ENCODE data around the gene DNAJC10.

DNAJC10 gene

GRCh38 chr2:182814380-182814779 is 98.3 kb downstream of the DNAJC10 start:
- no peaks in the 10 kb centered on the region for H3K4me1 ChIP-seq (ENCODE audit: control insufficient read depth, insufficient read depth, low read length, poor library complexity, severe bottlenecking)
- H3K9me3 ChIP-seq (ENCODE audit: control insufficient read depth, low read length), result no peaks in the 10 kb centered on the region
- H3K27ac ChIP-seq (ENCODE audit: insufficient read depth, low read length, poor library complexity, severe bottlenecking), result no peak overlapping the region
- H3K4me3 ChIP-seq (ENCODE audit: insufficient read depth, low read depth, low read length, poor library complexity, severe bottlenecking), result no peak overlapping the region
- H3K36me3 ChIP-seq (ENCODE audit: control insufficient read depth, insufficient read depth, low read length), result no peaks in the 10 kb centered on the region
- no peak for DNase-seq
- no peaks in the 10 kb centered on the region for H3K27me3 ChIP-seq (replicated peaks; ENCODE audit: control insufficient read depth, insufficient read depth, low read length, poor library complexity, severe bottlenecking)

DNA sequence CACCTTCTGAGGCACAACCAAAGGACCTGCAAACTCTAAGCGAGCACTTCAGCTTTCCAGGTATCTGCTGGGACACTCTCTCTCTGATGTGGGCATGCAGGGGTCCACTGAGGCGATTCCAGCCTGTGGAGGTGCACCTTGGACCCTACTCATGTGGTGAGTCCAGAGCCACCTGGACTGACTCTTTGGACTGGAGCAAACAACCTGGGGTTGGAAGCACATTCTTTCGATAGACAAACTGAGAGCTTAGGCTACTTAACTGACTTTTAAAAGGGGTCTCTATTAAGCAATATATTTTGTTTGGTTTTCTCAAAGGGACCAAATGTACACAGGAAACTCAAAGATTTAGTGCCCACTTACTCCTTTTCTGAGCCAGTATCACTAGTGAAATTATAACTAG is 98.7 kb downstream of the DNAJC10 start:
- Histone ChIP-seq H3K36me3 (ENCODE audit: control insufficient read depth, insufficient read depth, low read length) (no peaks in the 10 kb centered on the region), H3K27me3 (replicated peaks; ENCODE audit: control insufficient read depth, insufficient read depth, low read length, poor library complexity, severe bottlenecking) (no peaks in the 10 kb centered on the region), H3K9me3 (ENCODE audit: control insufficient read depth, low read length) (no peaks in the 10 kb centered on the region), H3K4me1 (ENCODE audit: control insufficient read depth, insufficient read depth, low read length, poor library complexity, severe bottlenecking) (no peaks in the 10 kb centered on the region), H3K4me3 (ENCODE audit: insufficient read depth, low read depth, low read length, poor library complexity, severe bottlenecking) (no peak overlapping the region), H3K27ac (ENCODE audit: insufficient read depth, low read length, poor library complexity, severe bottlenecking) (no peak overlapping the region)
- no peak for DNase-seq

GRCh38 chr2:182816866-182817265 is 100.8 kb downstream of the DNAJC10 start:
- no peaks in the 10 kb centered on the region for H3K9me3 ChIP-seq (ENCODE audit: control insufficient read depth, low read length)
- H3K4me1 ChIP-seq (ENCODE audit: control insufficient read depth, insufficient read depth, low read length, poor library complexity, severe bottlenecking), result no peaks in the 10 kb centered on the region
- H3K36me3 ChIP-seq (ENCODE audit: control insufficient read depth, insufficient read depth, low read length), result no peaks in the 10 kb centered on the region
- no peaks in the 10 kb centered on the region for H3K27me3 ChIP-seq (replicated peaks; ENCODE audit: control insufficient read depth, insufficient read depth, low read length, poor library complexity, severe bottlenecking)
- H3K27ac ChIP-seq (ENCODE audit: insufficient read depth, low read length, poor library complexity, severe bottlenecking), result no peak overlapping the region
- DNase-seq, result no peak
- no peak overlapping the region for H3K4me3 ChIP-seq (ENCODE audit: insufficient read depth, low read depth, low read length, poor library complexity, severe bottlenecking)

DNA sequence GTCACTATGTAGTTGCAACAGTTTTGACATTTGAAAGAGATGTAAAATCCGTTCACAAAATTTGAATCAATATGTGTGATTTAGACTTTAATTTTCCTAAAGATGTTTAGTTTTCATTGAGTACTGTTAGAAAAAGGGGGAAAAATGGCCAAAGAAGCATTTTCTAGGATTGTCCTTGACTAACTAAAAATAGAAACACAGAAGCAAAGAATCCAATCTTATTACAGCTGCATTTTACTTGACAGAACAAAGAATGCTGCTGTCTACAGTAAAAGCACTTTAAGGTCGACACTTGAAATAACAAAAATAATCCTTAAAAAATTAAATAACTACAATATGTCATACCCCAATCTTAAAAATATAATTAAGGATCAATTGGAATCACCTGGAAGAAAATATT is 101.5 kb downstream of the DNAJC10 start:
- Histone ChIP-seq H3K4me1 (ENCODE audit: control insufficient read depth, insufficient read depth, low read length, poor library complexity, severe bottlenecking) (no peaks in the 10 kb centered on the region), H3K27me3 (replicated peaks; ENCODE audit: control insufficient read depth, insufficient read depth, low read length, poor library complexity, severe bottlenecking) (no peaks in the 10 kb centered on the region), H3K36me3 (ENCODE audit: control insufficient read depth, insufficient read depth, low read length) (no peaks in the 10 kb centered on the region), H3K4me3 (ENCODE audit: insufficient read depth, low read depth, low read length, poor library complexity, severe bottlenecking) (no peak overlapping the region), H3K9me3 (ENCODE audit: control insufficient read depth, low read length) (no peaks in the 10 kb centered on the region), H3K27ac (ENCODE audit: insufficient read depth, low read length, poor library complexity, severe bottlenecking) (no peak overlapping the region)
- no peak for DNase-seq

DNA sequence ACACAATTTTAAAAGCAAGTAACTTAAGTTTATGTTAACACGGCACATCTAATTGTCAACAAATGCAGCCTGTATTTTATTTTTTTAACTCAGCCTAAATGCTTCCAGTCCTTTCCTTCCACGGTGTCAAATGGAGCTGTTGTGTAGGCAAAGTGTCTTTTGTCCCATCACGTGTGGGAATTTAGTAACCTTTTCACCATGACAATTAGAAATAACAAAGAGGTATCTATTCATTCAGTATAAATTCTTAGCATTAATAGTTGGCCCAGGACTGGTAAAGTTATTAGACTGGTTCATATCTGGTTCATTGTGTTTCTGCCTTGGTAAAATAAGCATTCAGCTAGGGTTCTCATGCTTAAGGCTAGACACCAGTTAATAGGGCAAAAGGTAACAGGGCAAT is 102.4 kb downstream of the DNAJC10 start:
- H3K4me1 ChIP-seq (ENCODE audit: control insufficient read depth, insufficient read depth, low read length, poor library complexity, severe bottlenecking), result no peaks in the 10 kb centered on the region
- H3K27me3 ChIP-seq (replicated peaks; ENCODE audit: control insufficient read depth, insufficient read depth, low read length, poor library complexity, severe bottlenecking), result no peaks in the 10 kb centered on the region
- no peak overlapping the region for H3K27ac ChIP-seq (ENCODE audit: insufficient read depth, low read length, poor library complexity, severe bottlenecking)
- H3K36me3 ChIP-seq (ENCODE audit: control insufficient read depth, insufficient read depth, low read length), result no peaks in the 10 kb centered on the region
- no peak overlapping the region for H3K4me3 ChIP-seq (ENCODE audit: insufficient read depth, low read depth, low read length, poor library complexity, severe bottlenecking)
- H3K9me3 ChIP-seq (ENCODE audit: control insufficient read depth, low read length), result no peaks in the 10 kb centered on the region
- DNase-seq, result no peak

DNA sequence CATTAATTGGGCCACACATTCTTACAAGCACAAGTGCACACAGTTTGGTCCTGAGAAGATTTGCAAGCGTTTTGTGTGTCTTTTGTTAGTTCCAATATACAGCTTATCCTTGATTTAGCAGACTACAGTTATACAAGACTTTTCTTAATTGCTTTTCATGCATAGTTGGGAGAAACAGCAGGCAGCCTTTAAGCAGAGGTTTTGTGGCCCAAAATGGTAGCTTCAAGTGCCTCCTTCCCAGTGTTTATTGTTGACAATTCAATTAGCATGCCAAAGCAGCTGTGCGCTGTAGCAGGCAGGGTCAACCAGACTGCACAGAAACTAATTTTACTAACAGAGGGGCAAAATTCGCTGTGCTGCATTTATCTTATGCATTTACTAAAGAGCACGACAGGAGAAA is 102.9 kb downstream of the DNAJC10 start:
- Histone ChIP-seq H3K4me3 (ENCODE audit: insufficient read depth, low read depth, low read length, poor library complexity, severe bottlenecking) (no peak overlapping the region), H3K27me3 (replicated peaks; ENCODE audit: control insufficient read depth, insufficient read depth, low read length, poor library complexity, severe bottlenecking) (no peaks in the 10 kb centered on the region)
- DNase-seq, result no peak

DNA sequence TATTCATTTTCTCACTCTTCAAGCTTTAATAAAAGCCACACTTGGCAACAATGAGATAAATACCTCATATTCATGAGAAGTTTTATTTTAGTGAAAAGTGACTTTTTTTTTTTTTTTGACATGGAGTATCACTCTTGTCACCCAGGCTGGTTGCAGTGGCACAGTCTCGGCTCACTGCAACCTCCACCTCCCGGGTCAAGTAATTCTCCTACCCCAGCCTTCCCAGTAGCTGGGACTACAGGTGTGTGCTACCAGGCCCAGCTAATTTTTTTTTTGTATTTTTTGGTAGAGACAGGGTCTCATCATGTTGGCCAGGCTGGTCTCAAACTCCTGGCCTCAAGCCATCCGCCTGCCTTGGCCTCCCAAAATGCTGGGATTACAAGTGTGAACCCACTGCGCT is 103.4 kb downstream of the DNAJC10 start:
- H3K4me1 ChIP-seq (ENCODE audit: control insufficient read depth, insufficient read depth, low read length, poor library complexity, severe bottlenecking), result no peaks in the 10 kb centered on the region
- no peaks in the 10 kb centered on the region for H3K27me3 ChIP-seq (replicated peaks; ENCODE audit: control insufficient read depth, insufficient read depth, low read length, poor library complexity, severe bottlenecking)
- no peak for DNase-seq
- H3K9me3 ChIP-seq (ENCODE audit: control insufficient read depth, low read length), result no peaks in the 10 kb centered on the region
- H3K27ac ChIP-seq (ENCODE audit: insufficient read depth, low read length, poor library complexity, severe bottlenecking), result no peak overlapping the region
- no peaks in the 10 kb centered on the region for H3K36me3 ChIP-seq (ENCODE audit: control insufficient read depth, insufficient read depth, low read length)
- H3K4me3 ChIP-seq (ENCODE audit: insufficient read depth, low read depth, low read length, poor library complexity, severe bottlenecking), result no peak overlapping the region

More for the DNA sequence above, 102.9 kb downstream of the DNAJC10 start:
- Histone ChIP-seq H3K4me1 (ENCODE audit: control insufficient read depth, insufficient read depth, low read length, poor library complexity, severe bottlenecking) (no peaks in the 10 kb centered on the region), H3K9me3 (ENCODE audit: control insufficient read depth, low read length) (no peaks in the 10 kb centered on the region), H3K27ac (ENCODE audit: insufficient read depth, low read length, poor library complexity, severe bottlenecking) (no peak overlapping the region), H3K36me3 (ENCODE audit: control insufficient read depth, insufficient read depth, low read length) (no peaks in the 10 kb centered on the region)

- Histone ChIP-seq H3K27ac (ENCODE audit: insufficient read depth, low read length, poor library complexity, severe bottlenecking) (no peak overlapping the region), H3K4me3 (ENCODE audit: insufficient read depth, low read depth, low read length, poor library complexity, severe bottlenecking) (no peak overlapping the region), H3K9me3 (ENCODE audit: control insufficient read depth, low read length) (no peaks in the 10 kb centered on the region), H3K36me3 (ENCODE audit: control insufficient read depth, insufficient read depth, low read length) (no peaks in the 10 kb centered on the region), H3K4me1 (ENCODE audit: control insufficient read depth, insufficient read depth, low read length, poor library complexity, severe bottlenecking) (no peaks in the 10 kb centered on the region), H3K27me3 (replicated peaks; ENCODE audit: control insufficient read depth, insufficient read depth, low read length, poor library complexity, severe bottlenecking) (no peaks in the 10 kb centered on the region)
- DNase-seq, result no peak
Observed at GRCh38 chr2:182821182-182821581, 105.1 kb downstream of the DNAJC10 start.

GRCh38 chr2:182822733-182823132 is 106.7 kb downstream of the DNAJC10 start:
- no peaks in the 10 kb centered on the region for H3K4me1 ChIP-seq (ENCODE audit: control insufficient read depth, insufficient read depth, low read length, poor library complexity, severe bottlenecking)
- H3K27me3 ChIP-seq (replicated peaks; ENCODE audit: control insufficient read depth, insufficient read depth, low read length, poor library complexity, severe bottlenecking), result no peaks in the 10 kb centered on the region
- no peak for DNase-seq

GRCh38 chr2:182824056-182824766 is 108.2 kb downstream of the DNAJC10 start:
- Histone ChIP-seq H3K27ac (ENCODE audit: insufficient read depth, low read length, poor library complexity, severe bottlenecking) (no peak overlapping the region), H3K9me3 (ENCODE audit: control insufficient read depth, low read length) (no peaks in the 10 kb centered on the region), H3K36me3 (ENCODE audit: control insufficient read depth, insufficient read depth, low read length) (no peaks in the 10 kb centered on the region), H3K27me3 (replicated peaks; ENCODE audit: control insufficient read depth, insufficient read depth, low read length, poor library complexity, severe bottlenecking) (no peaks in the 10 kb centered on the region), H3K4me1 (ENCODE audit: control insufficient read depth, insufficient read depth, low read length, poor library complexity, severe bottlenecking) (no peaks in the 10 kb centered on the region), H3K4me3 (ENCODE audit: insufficient read depth, low read depth, low read length, poor library complexity, severe bottlenecking) (no peak overlapping the region)
- no peak for DNase-seq

More at GRCh38 chr2:182822733-182823132, 106.7 kb downstream of the DNAJC10 start:
- H3K4me3 ChIP-seq (ENCODE audit: insufficient read depth, low read depth, low read length, poor library complexity, severe bottlenecking), result no peak overlapping the region
- H3K36me3 ChIP-seq (ENCODE audit: control insufficient read depth, insufficient read depth, low read length), result no peaks in the 10 kb centered on the region
- H3K9me3 ChIP-seq (ENCODE audit: control insufficient read depth, low read length), result no peaks in the 10 kb centered on the region
- H3K27ac ChIP-seq (ENCODE audit: insufficient read depth, low read length, poor library complexity, severe bottlenecking), result no peak overlapping the region

Data from effector memory CD4-positive, alpha-beta T cell (primary cell).